Measurements from ENCODE around the gene MCC.

- TF ChIP-seq ZFP30 (CRISPR knock-in tag; IDR thresholded peaks at IDR 0.05): no peak
- no peak for TF ChIP-seq ISL1 (CRISPR knock-in tag; IDR thresholded peaks at IDR 0.05)
- TF ChIP-seq PATZ1 (CRISPR knock-in tag; IDR thresholded peaks at IDR 0.05; ENCODE audit: borderline replicate concordance): no peak
- no peak for TF ChIP-seq ZFP3 (CRISPR knock-in tag; IDR thresholded peaks at IDR 0.05)
- TF ChIP-seq SNAI2 (CRISPR knock-in tag; IDR thresholded peaks at IDR 0.05): no peak
- TF ChIP-seq ZNF8 (CRISPR knock-in tag; IDR thresholded peaks at IDR 0.05): no peak
- TF ChIP-seq RARB (CRISPR knock-in tag; IDR thresholded peaks at IDR 0.05): no peak
- TF ChIP-seq CREB5 (CRISPR knock-in tag; IDR thresholded peaks at IDR 0.05; ENCODE audit: low read depth): no peak
- no peak for TF ChIP-seq ZC3H10 (CRISPR knock-in tag; IDR thresholded peaks at IDR 0.05)
These were observed 302.2 kb downstream of the MCC start for GRCh38 chr5:113186061-113186460.
